ENCODE results near the gene BRD3OS.

GRCh38 chr9:134051319-134051718 is 26.0 kb downstream of the BRD3OS start:
- TF ChIP-seq EZH2 (conservative IDR thresholded peaks at IDR 0.05; ENCODE audit: low read depth, low read length) (no peak), TERF1 (CRISPR knock-in tag; IDR thresholded peaks at IDR 0.05) (no peak), ZEB1 (IDR thresholded peaks at IDR 0.05; ENCODE audit: insufficient replicate concordance, low read depth) (no peak), POLR2A (IDR thresholded peaks at IDR 0.05; ENCODE audit: insufficient read depth in 1 of 2, low read depth in 2 of 2, low read length in 2 of 2) (no peak)
